Natural killer cell (primary cell): ENCODE results near the gene ST6GALNAC3. TPM values are rescaled to one million over a fixed set of nuclear protein-coding genes. Genes with fewer than 3 reads are reported as not detected.

ENCODE experiments used
- ATAC-seq, 3 donors: fragments of 150-1000 bp in 2 of 3; fragments of 200-7000 bp in 1 of 3; cut with Tn5 transposase; 1 replicate in 1 of 3; 2 replicates in 2 of 3; pipeline ENCODE4 v1.10.0; 2021; ENCODE audit warnings: mild to moderate bottlenecking in 2 of 3, moderate library complexity in 2 of 3
- DNase-seq, 2 donors: peaks; one replicate each; pipeline versions ENCODE4 v3.0.0 to v3.0.0-alpha.2; 2013 to 2021; ENCODE audit warnings: mixed read lengths in 1 of 2
- H3K27ac ChIP-seq: one replicate; pipeline ENCODE4 v1.5.1; 2013; ENCODE audit warnings: mild to moderate bottlenecking, low read length
- H3K27me3 ChIP-seq: one replicate; pipeline ENCODE4 v1.6.1; 2013; ENCODE audit warnings: low read length; ENCODE audit not compliant: control insufficient read depth, insufficient read depth
- H3K36me3 ChIP-seq: one replicate; pipeline ENCODE4 v1.6.1; 2013; ENCODE audit warnings: low read length; ENCODE audit not compliant: control insufficient read depth, insufficient read depth
- H3K4me1 ChIP-seq: one replicate; pipeline ENCODE4 v1.6.1; 2013; ENCODE audit warnings: low read length; ENCODE audit not compliant: control insufficient read depth, insufficient read depth
- H3K4me3 ChIP-seq: one replicate; pipeline ENCODE4 v1.5.1; 2013; ENCODE audit warnings: low read length
- H3K9me3 ChIP-seq: one replicate; pipeline ENCODE4 v1.6.1; 2013; ENCODE audit warnings: low read length; ENCODE audit not compliant: control insufficient read depth, insufficient read depth
- H3K27ac Mint-ChIP-seq, 2 donors: one replicate each; pipeline ENCODE4 v1.8.0; 2022; ENCODE audit warnings: mild to moderate bottlenecking in 2 of 2, mixed read lengths in 2 of 2, moderate library complexity in 1 of 2
- H3K27me3 Mint-ChIP-seq, 2 donors: one replicate each; pipeline ENCODE4 v1.8.0; 2022; ENCODE audit warnings: low read depth in 2 of 2, mixed read lengths in 2 of 2
- H3K36me3 Mint-ChIP-seq: one replicate; pipeline ENCODE4 v1.8.0; 2022; ENCODE audit warnings: mixed read lengths
- H3K4me1 Mint-ChIP-seq, 2 donors: one replicate each; pipeline ENCODE4 v1.8.0; 2022; ENCODE audit warnings: mixed read lengths in 2 of 2
- H3K4me3 Mint-ChIP-seq: one replicate; pipeline ENCODE4 v1.8.0; 2022; ENCODE audit warnings: mild to moderate bottlenecking, moderate library complexity, mixed read lengths
- H3K9me3 Mint-ChIP-seq, 2 donors: one replicate each; pipeline ENCODE4 v1.8.0; 2022; ENCODE audit warnings: mixed read lengths in 2 of 2
- WGBS: methylation state at CpG from one replicate; pipeline ENCODE4 v1.1.7; 2013; ENCODE audit warnings: missing lambda C conversion rate; ENCODE audit not compliant: insufficient coverage; 5-methylcytosine and 5-hydroxymethylcytosine counted together
- intact Hi-C: fragments of 100-400 bp; cut with micrococcal nuclease; formaldehyde crosslinking; loops from one replicate; pipeline ENCODE4 v1.14.2; 2022
- total RNA-seq, 4 donors: library from RNA; stranded (reverse); fragments of 120-200 nt in 1 of 4; gene quantifications; one replicate each; pipeline versions ENCODE4 v1.2.3 to v1.2.4, GENCODE V29; 2013 to 2022
- TF ChIP-seq, protein P1 (sequence below): fragments of 200-600 bp; IDR thresholded peaks from one replicate; pipeline ENCODE4 v1.8.0; 2022; ENCODE audit warnings: antibody characterized with exemption

The ST6GALNAC3 gene
- total RNA-seq, 3 donors from 2014 or later (not counting 1 experiment from before 2014, with no cell fraction given) = not detected

DNA sequence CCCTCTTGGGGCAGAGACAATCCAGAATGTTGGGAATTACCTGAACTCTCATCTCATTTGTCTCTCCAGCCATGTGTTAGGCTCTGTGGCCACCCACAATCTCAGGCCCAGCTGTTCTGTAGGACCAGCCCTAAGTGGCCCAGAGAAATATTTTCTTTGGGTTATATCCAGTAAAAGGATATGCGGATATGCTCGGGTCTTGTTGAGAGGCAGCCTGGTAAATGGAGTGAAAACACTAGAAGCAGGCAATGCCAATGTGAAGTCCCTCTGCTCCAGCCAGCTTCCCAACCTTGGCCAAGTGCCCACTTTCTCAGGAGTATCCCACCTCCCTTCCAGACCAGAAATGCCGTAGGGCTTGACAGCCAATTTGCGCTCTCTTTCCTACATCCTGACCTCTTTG is 192.2 kb downstream of the ST6GALNAC3 start:
- WGBS = 94% methylated on average over 4 of the region's 4 CpGs
- peaks cover 0 to 20% of the 10 kb centered on the region in 2 donors for H3K4me1 Mint-ChIP-seq
- no peak for ATAC-seq
- H3K36me3 Mint-ChIP-seq = no peaks in the 10 kb centered on the region
- TF ChIP-seq, protein P1, sequence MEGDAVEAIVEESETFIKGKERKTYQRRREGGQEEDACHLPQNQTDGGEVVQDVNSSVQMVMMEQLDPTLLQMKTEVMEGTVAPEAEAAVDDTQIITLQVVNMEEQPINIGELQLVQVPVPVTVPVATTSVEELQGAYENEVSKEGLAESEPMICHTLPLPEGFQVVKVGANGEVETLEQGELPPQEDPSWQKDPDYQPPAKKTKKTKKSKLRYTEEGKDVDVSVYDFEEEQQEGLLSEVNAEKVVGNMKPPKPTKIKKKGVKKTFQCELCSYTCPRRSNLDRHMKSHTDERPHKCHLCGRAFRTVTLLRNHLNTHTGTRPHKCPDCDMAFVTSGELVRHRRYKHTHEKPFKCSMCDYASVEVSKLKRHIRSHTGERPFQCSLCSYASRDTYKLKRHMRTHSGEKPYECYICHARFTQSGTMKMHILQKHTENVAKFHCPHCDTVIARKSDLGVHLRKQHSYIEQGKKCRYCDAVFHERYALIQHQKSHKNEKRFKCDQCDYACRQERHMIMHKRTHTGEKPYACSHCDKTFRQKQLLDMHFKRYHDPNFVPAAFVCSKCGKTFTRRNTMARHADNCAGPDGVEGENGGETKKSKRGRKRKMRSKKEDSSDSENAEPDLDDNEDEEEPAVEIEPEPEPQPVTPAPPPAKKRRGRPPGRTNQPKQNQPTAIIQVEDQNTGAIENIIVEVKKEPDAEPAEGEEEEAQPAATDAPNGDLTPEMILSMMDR = no peak
- no peaks in the 10 kb centered on the region for H3K9me3 Mint-ChIP-seq
- Histone ChIP-seq H3K4me3 (no peak overlapping the region), H3K27me3 (no peaks in the 10 kb centered on the region), H3K9me3 (no peaks in the 10 kb centered on the region), H3K4me1 (peaks cover 13% of the 10 kb centered on the region), H3K36me3 (no peaks in the 10 kb centered on the region), H3K27ac (no peak overlapping the region)
- no peak overlapping the region for H3K27ac Mint-ChIP-seq
- H3K4me3 Mint-ChIP-seq = no peak overlapping the region
- DNase-seq = no peak
- intact Hi-C loops = no loop called here
- no peaks in the 10 kb centered on the region for H3K27me3 Mint-ChIP-seq

DNA sequence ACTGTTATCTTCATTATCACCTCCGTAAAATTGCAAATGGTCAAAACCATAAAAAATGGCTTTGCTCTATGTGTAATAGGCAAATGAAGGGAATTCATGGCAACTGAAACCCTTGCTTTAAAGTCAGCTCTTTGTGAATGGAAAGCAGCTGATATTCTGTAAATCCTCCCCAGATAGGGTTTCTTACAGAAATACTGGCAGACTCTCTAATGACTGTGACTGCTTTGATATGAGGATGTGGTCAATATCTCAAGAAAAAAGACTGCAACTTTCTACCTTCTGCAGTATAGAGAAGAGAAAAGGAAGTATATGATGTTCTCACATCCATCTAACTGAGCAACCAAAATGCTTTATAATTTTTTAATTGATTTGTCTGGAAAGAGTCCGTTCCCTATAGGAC is 193.1 kb downstream of the ST6GALNAC3 start:
- DNase-seq (peak in 1 of 2 donors; percentile 61), ATAC-seq (peak in 2 of 3 donors; percentile 41 to 44)
- no peaks in the 10 kb centered on the region for H3K9me3 ChIP-seq
- H3K4me1 ChIP-seq = peaks cover 13% of the 10 kb centered on the region
- intact Hi-C loops = no loop called here
- no peaks in the 10 kb centered on the region for H3K27me3 Mint-ChIP-seq
- no CpG with 5 or more reads among the region's 2 CpGs for WGBS
- no peak overlapping the region for H3K4me3 ChIP-seq
- peaks cover 0 to 20% of the 10 kb centered on the region in 2 donors for H3K4me1 Mint-ChIP-seq
- no peaks in the 10 kb centered on the region for H3K9me3 Mint-ChIP-seq
- no peak overlapping the region for H3K27ac Mint-ChIP-seq
- H3K4me3 Mint-ChIP-seq = no peak overlapping the region
- H3K36me3 Mint-ChIP-seq = no peaks in the 10 kb centered on the region
- H3K27ac ChIP-seq = no peak overlapping the region
- no peaks in the 10 kb centered on the region for H3K36me3 ChIP-seq
- TF ChIP-seq, protein P1 = no peak
- no peaks in the 10 kb centered on the region for H3K27me3 ChIP-seq

DNA sequence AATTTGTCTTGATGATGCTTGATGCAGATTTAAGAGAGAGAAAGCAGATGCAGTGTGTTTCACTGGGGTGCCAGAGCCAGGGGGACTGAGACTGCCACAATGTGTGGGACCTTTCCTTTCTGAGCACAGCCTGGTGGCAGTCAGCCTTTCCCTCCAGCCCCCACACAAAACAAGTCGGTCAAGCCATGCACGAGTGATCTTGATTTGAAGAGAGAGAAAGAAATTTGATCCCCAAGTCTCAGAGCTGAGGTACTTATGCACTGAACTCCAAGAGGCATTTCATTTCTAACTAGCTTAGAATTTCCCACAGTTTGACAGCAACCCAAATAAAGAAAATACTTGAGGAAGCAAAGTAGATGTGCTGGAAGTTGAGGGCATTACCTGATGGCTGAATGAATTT is 193.8 kb downstream of the ST6GALNAC3 start:
- no peaks in the 10 kb centered on the region for H3K9me3 Mint-ChIP-seq
- H3K27me3 ChIP-seq = no peaks in the 10 kb centered on the region
- intact Hi-C loops = no loop called here
- peaks cover 13% of the 10 kb centered on the region for H3K4me1 ChIP-seq
- ATAC-seq (no peak), DNase-seq (no peak)
- H3K36me3 ChIP-seq = no peaks in the 10 kb centered on the region
- H3K36me3 Mint-ChIP-seq = no peaks in the 10 kb centered on the region
- no peak overlapping the region for H3K4me3 Mint-ChIP-seq
- H3K27ac Mint-ChIP-seq = no peak overlapping the region
- H3K4me3 ChIP-seq = no peak overlapping the region
- no peaks in the 10 kb centered on the region for H3K9me3 ChIP-seq
- peaks cover 0 to 20% of the 10 kb centered on the region in 2 donors for H3K4me1 Mint-ChIP-seq
- H3K27ac ChIP-seq = no peak overlapping the region
- H3K27me3 Mint-ChIP-seq = no peaks in the 10 kb centered on the region
- TF ChIP-seq, protein P1 = no peak
- WGBS = 35% methylated on average over 2 of the region's 2 CpGs

DNA sequence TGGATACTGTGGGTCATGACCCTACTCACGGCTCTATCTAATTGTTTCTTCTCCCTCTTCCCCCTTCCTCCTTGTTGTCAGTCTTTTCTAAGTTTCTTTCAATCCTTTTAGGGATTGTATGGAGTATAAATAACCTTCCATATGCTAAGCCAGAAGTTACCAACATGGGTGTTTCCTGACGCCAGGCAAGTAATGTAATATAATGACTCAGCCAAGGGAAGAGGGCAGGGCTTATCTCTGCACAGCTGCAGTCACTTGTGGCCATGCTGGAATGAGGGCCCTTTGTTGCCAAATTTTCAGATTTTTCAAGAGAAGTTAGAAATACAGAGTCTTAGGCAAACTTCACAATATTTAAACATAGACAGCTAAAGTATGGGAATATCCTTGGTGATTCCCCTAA is 194.6 kb downstream of the ST6GALNAC3 start:
- Mint-ChIP-seq H3K4me3 (no peak overlapping the region), H3K36me3 (no peaks in the 10 kb centered on the region), H3K4me1 (peaks cover 0 to 20% of the 10 kb centered on the region in 2 donors), H3K27ac (no peak overlapping the region), H3K9me3 (no peaks in the 10 kb centered on the region), H3K27me3 (no peaks in the 10 kb centered on the region)
- Histone ChIP-seq H3K36me3 (no peaks in the 10 kb centered on the region), H3K27me3 (no peaks in the 10 kb centered on the region), H3K4me1 (peaks cover 13% of the 10 kb centered on the region), H3K27ac (no peak overlapping the region), H3K9me3 (no peaks in the 10 kb centered on the region), H3K4me3 (no peak overlapping the region)
- ATAC-seq = no peak
- DNase-seq = peak in 1 of 2 donors; percentile 26
- WGBS = 29% methylated on average over 1 of the region's 2 CpGs
- TF ChIP-seq, protein P1 = no peak
- intact Hi-C loops = no loop called here
